ENCODE results near the gene CUEDC1. TPM values are rescaled to one million over a fixed set of nuclear protein-coding genes. Genes with fewer than 3 reads are reported as not detected.

Gene CUEDC1
- total and polyA plus RNA-seq, 2 of the 4 experiments (the other 2 are of a cell fraction), result 4.1 to 21.2 TPM

DNA sequence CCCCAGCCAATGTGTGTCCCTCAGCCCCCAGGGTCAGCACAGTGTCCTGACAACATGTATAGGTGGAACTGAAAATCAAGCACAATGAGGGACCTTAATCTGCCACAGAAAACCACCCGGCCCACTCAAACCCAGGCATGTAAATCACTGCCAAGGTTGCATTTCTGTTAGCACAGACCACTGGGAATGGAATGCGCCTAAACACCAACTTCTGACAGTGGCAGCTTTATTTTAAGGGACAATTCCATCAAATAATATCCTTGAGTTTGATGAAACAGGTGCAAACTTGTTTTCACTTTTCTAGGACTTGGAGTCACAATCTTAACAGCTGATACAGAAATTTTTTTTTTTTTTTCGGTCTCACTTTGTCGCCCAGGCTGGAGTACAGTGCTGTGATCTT is 68.1 kb downstream of the CUEDC1 start:
- no peak overlapping the region for H3K18ac ChIP-seq (ENCODE audit: low read depth, low read length)
- no peak overlapping the region; the same call in 1 of the 2 replicates for H4K5ac ChIP-seq (ENCODE audit: low read depth, low read length)
- peak overlapping the region; percentile 69; the same call in 1 of the 2 replicates for H2AK5ac ChIP-seq (ENCODE audit: low read depth, low read length)
- 83% methylated on average over 1 of the region's 4 CpGs; no CpG with 5 or more reads in 1 of the 2 experiments for WGBS, 2 experiments (ENCODE audit: extremely low coverage in 2 of 2, insufficient read length in 1 of 2)
- dilution Hi-C loops (cut with HindIII; ENCODE audit: low sequenced_read_pairs, unreplicated experiment), result no loop called here
- H2BK120ac ChIP-seq (ENCODE audit: low read depth, low read length), result peak overlapping the region; percentile 4; the same call in 1 of the 2 replicates
- TF ChIP-seq, protein P1, sequence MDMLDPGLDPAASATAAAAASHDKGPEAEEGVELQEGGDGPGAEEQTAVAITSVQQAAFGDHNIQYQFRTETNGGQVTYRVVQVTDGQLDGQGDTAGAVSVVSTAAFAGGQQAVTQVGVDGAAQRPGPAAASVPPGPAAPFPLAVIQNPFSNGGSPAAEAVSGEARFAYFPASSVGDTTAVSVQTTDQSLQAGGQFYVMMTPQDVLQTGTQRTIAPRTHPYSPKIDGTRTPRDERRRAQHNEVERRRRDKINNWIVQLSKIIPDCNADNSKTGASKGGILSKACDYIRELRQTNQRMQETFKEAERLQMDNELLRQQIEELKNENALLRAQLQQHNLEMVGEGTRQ (IDR thresholded peaks at IDR 0.05; ENCODE audit: low read depth, low read length), result no peak
- TF ChIP-seq RFX5 (IDR thresholded peaks at IDR 0.05; ENCODE audit: low read depth, low read length), result no peak
- no peak for TF ChIP-seq POLR2A (IDR thresholded peaks at IDR 0.05; ENCODE audit: low read depth, low read length)
- TF ChIP-seq MAFK (IDR thresholded peaks at IDR 0.05; ENCODE audit: low read depth, low read length), result no peak
- TF ChIP-seq, protein P2, sequence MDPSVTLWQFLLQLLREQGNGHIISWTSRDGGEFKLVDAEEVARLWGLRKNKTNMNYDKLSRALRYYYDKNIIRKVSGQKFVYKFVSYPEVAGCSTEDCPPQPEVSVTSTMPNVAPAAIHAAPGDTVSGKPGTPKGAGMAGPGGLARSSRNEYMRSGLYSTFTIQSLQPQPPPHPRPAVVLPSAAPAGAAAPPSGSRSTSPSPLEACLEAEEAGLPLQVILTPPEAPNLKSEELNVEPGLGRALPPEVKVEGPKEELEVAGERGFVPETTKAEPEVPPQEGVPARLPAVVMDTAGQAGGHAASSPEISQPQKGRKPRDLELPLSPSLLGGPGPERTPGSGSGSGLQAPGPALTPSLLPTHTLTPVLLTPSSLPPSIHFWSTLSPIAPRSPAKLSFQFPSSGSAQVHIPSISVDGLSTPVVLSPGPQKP (IDR thresholded peaks at IDR 0.05; ENCODE audit: borderline replicate concordance, low read depth, low read length), result no peak
- TF ChIP-seq CEBPB (IDR thresholded peaks at IDR 0.05; ENCODE audit: low read depth, low read length), result no peak
- TF ChIP-seq, protein P3, sequence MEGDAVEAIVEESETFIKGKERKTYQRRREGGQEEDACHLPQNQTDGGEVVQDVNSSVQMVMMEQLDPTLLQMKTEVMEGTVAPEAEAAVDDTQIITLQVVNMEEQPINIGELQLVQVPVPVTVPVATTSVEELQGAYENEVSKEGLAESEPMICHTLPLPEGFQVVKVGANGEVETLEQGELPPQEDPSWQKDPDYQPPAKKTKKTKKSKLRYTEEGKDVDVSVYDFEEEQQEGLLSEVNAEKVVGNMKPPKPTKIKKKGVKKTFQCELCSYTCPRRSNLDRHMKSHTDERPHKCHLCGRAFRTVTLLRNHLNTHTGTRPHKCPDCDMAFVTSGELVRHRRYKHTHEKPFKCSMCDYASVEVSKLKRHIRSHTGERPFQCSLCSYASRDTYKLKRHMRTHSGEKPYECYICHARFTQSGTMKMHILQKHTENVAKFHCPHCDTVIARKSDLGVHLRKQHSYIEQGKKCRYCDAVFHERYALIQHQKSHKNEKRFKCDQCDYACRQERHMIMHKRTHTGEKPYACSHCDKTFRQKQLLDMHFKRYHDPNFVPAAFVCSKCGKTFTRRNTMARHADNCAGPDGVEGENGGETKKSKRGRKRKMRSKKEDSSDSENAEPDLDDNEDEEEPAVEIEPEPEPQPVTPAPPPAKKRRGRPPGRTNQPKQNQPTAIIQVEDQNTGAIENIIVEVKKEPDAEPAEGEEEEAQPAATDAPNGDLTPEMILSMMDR (conservative IDR thresholded peaks at IDR 0.05; ENCODE audit: low read depth, low read length), result no peak
- no peak for TF ChIP-seq CHD1 (IDR thresholded peaks at IDR 0.05; ENCODE audit: low read depth, low read length)
- TF ChIP-seq RAD21 (IDR thresholded peaks at IDR 0.05; ENCODE audit: low read length), result no peak
- TF ChIP-seq BHLHE40 (IDR thresholded peaks at IDR 0.05; ENCODE audit: low read depth, low read length), result no peak
- TF ChIP-seq NFE2L2 (IDR thresholded peaks at IDR 0.05; ENCODE audit: low read depth, low read length), result no peak
- no peak for TF ChIP-seq MXI1 (IDR thresholded peaks at IDR 0.05; ENCODE audit: borderline replicate concordance, low read depth, low read length)
- no peak for TF ChIP-seq SMC3 (IDR thresholded peaks at IDR 0.05; ENCODE audit: low read depth, low read length)
- no peak for TF ChIP-seq FOS (IDR thresholded peaks at IDR 0.05; ENCODE audit: low read depth, low read length)
- no peak for TF ChIP-seq RCOR1 (IDR thresholded peaks at IDR 0.05; ENCODE audit: insufficient replicate concordance, low read length)
- no peak for TF ChIP-seq MAZ (IDR thresholded peaks at IDR 0.05; ENCODE audit: borderline replicate concordance, low read depth, low read length)
- peak overlapping the region; percentile 6 for H2AFZ ChIP-seq (replicated peaks; ENCODE audit: low read length, poor library complexity)
- no peak overlapping the region for H3K4me2 ChIP-seq (ENCODE audit: low read depth, low read length)
- no peak overlapping the region for H3K23ac ChIP-seq (ENCODE audit: low read depth, low read length)
- no peak overlapping the region for H2BK15ac ChIP-seq (ENCODE audit: low read depth, low read length)
- no peaks in the 10 kb centered on the region for H3K27me3 ChIP-seq (ENCODE audit: control insufficient read depth, insufficient read depth, low read length)
- peak overlapping the region; percentile 42 for H4K91ac ChIP-seq (ENCODE audit: insufficient read depth, low read depth, low read length)
- H2BK20ac ChIP-seq (ENCODE audit: low read depth, low read length), result no peak overlapping the region
- no peak overlapping the region for H3K4me3 ChIP-seq (ENCODE audit: insufficient read depth, low read depth, low read length)
- H4K8ac ChIP-seq (ENCODE audit: low read depth in 2 of 2, low read length in 2 of 2), result peak overlapping the region in 1 of 2 experiments; percentile 42; a peak in 1 of 4 replicates
- H3K56ac ChIP-seq (ENCODE audit: extremely low read depth, insufficient read depth, low read length), result no peak overlapping the region
- ChIA-PET CTCF (no interaction called here), POLR2A (ENCODE audit: unreplicated experiment) (no interaction called here)
- no peak for DNase-seq
- no peak overlapping the region for H3K27ac ChIP-seq (ENCODE audit: insufficient read depth, low read length)
- in situ Hi-C loops (cut with MboI; ENCODE audit: low sequenced_read_pairs), result no loop called here
- H2BK5ac ChIP-seq (ENCODE audit: low read depth, low read length, poor library complexity, severe bottlenecking), result no peak overlapping the region
- H3K9ac ChIP-seq (ENCODE audit: low read depth, low read length), result no peak overlapping the region
- ATAC-seq (ENCODE audit: low read depth), result no peak
- peaks cover 15% of the 10 kb centered on the region for H3K36me3 ChIP-seq (ENCODE audit: control insufficient read depth, insufficient read depth, low read length)
- H3K79me1 ChIP-seq (ENCODE audit: low read depth in 1 of 2, low read length in 2 of 2), result peaks cover 47 to 82% of the 10 kb centered on the region in 2 experiments
- no peaks in the 10 kb centered on the region for H4K20me1 ChIP-seq (ENCODE audit: insufficient read depth, low read length)
- intact Hi-C loops (cut with micrococcal nuclease), result no loop called here
- H3K9me1 ChIP-seq (ENCODE audit: insufficient read depth, low read length), result peaks cover 42% of the 10 kb centered on the region
- peak overlapping the region; percentile 69; the same call in 1 of the 2 replicates for H3K4ac ChIP-seq (ENCODE audit: low read depth, low read length)
- H3K4me1 ChIP-seq (ENCODE audit: control insufficient read depth, insufficient read depth, low read length), result peaks cover 37% of the 10 kb centered on the region
- no peaks in the 10 kb centered on the region for H3K9me3 ChIP-seq (ENCODE audit: control insufficient read depth, insufficient read depth, low read length)
- H3K14ac ChIP-seq (replicated peaks; ENCODE audit: low read depth, low read length), result no peak overlapping the region
- BruUV-seq (replicated peaks), result no TSS peak
- no peak overlapping the region for H2AK9ac ChIP-seq (replicated peaks; ENCODE audit: low read depth, low read length, poor library complexity)

All from IMR-90 (cell line).